DOHH2 (cell line): Measurements from ENCODE around the gene DAD1.

Source experiments
- CTCF ChIP-seq: fragments of 200-600 bp; sonication (generic); IDR thresholded peaks from one replicate; pipeline ENCODE4 v1.5.1; 2014; ENCODE audit warnings: antibody characterized with exemption, mild to moderate bottlenecking, low read depth, low read length; ENCODE audit not compliant: poor library complexity, severe bottlenecking
- EZH2phosphoT487 ChIP-seq: fragments of 200-600 bp; sonication (generic); IDR thresholded peaks from 2 replicates; pipeline ENCODE4 v1.6.1; 2017; ENCODE audit warnings: borderline replicate concordance, mild to moderate bottlenecking, antibody characterized with exemption, low read length, moderate library complexity, mixed read lengths

GRCh38 chr14:22567437-22567836, 21.6 kb downstream of the DAD1 start:
- no peak for TF ChIP-seq CTCF
- TF ChIP-seq EZH2phosphoT487 = no peak
